Panc1 (cell line): Measurements from ENCODE around the gene CYP27C1. TPM values are rescaled to one million over a fixed set of nuclear protein-coding genes. Genes with fewer than 3 reads are reported as not detected.
A peak's percentile ranks its signal among the peaks of the same experiment; 100 is the strongest.

Experiments used
- ATAC-seq: fragments of 200-7000 bp; cut with Tn5 transposase; 2 replicates; pipeline ENCODE4 v1.9.1; 2020; ENCODE audit warnings: mild to moderate bottlenecking, moderate library complexity
- BruUV-seq: library from RNA; stranded (reverse); fragments of 400-500 nt; replicated peaks from 2 replicates; lab custom pipeline; 2021; lab: Mats Ljungman, UMichigan
- CTCF ChIA-PET: fragments of 300-600 bp; sonication (Branson Sonifier 250); formaldehyde crosslinking; loops from one replicate; lab custom pipeline; 2022; ENCODE audit warnings: antibody characterized with exemption; lab: Charles Lee
- POLR2A ChIA-PET: fragments of 300-600 bp; sonication (Branson Sonifier 250); formaldehyde crosslinking; loops from one replicate; lab custom pipeline; 2022; ENCODE audit warnings: antibody characterized with exemption; lab: Charles Lee
- DNase-seq: peaks from one replicate; pipeline ENCODE4 v3.0.0-alpha.2; 2010; ENCODE audit warnings: low read depth, low spot score
- H3K27ac ChIP-seq: 2 replicates; pipeline ENCODE4 v1.5.1; 2011; ENCODE audit warnings: mild to moderate bottlenecking, low read length, inconsistent platforms
- H3K27me3 ChIP-seq: fragments of 200-500 bp; sonication (Bioruptor generic); 2 replicates; pipeline ENCODE4 v1.6.0; 2014; ENCODE audit warnings: low read length, inconsistent platforms; ENCODE audit not compliant: control insufficient read depth, insufficient read depth
- H3K36me3 ChIP-seq: fragments of 200-500 bp; sonication (Bioruptor generic); 2 replicates; pipeline ENCODE4 v1.5.1; 2014; ENCODE audit warnings: inconsistent platforms, mild to moderate bottlenecking, low read length, moderate library complexity; ENCODE audit not compliant: control insufficient read depth, insufficient read depth
- H3K4me1 ChIP-seq: 2 replicates; pipeline ENCODE4 v1.5.1; 2011; ENCODE audit warnings: inconsistent platforms, mild to moderate bottlenecking, low read length, moderate library complexity; ENCODE audit not compliant: control insufficient read depth, insufficient read depth
- H3K4me3 ChIP-seq, 2 experiments: 2 replicates each; pipeline ENCODE4 v1.5.1; 2011 to 2012; ENCODE audit warnings: low read depth in 2 of 2, low read length in 2 of 2, mild to moderate bottlenecking in 2 of 2, inconsistent platforms in 1 of 2, moderate library complexity in 1 of 2
- H3K9me3 ChIP-seq: fragments of 200-500 bp; sonication (Bioruptor generic); 2 replicates; pipeline ENCODE4 v1.5.1; 2014; ENCODE audit warnings: low read depth, mild to moderate bottlenecking, inconsistent platforms, low read length, moderate library complexity; ENCODE audit not compliant: control insufficient read depth, insufficient read depth
- POLR2AphosphoS5 ChIP-seq: IDR thresholded peaks from 2 replicates; pipeline ENCODE4 v1.6.1; 2012; ENCODE audit warnings: mild to moderate bottlenecking, low read depth, low read length, moderate library complexity
- SIN3A ChIP-seq: IDR thresholded peaks from 2 replicates; pipeline ENCODE4 v1.6.1; 2012; ENCODE audit warnings: low read depth, mild to moderate bottlenecking, low read length, moderate library complexity, borderline replicate concordance; ENCODE audit not compliant: insufficient read depth
- TCF7L2 ChIP-seq: IDR thresholded peaks from 2 replicates; pipeline ENCODE4 v1.6.1; 2011; ENCODE audit warnings: mild to moderate bottlenecking, low read depth, low read length, inconsistent platforms
- in situ Hi-C: cut with HindIII; loops from 2 replicates; pipeline ENCODE4 v1.10.0; 2016; ENCODE audit warnings: low sequenced_read_pairs, low pct_unique_long_range_greater_than_20kb
- intact Hi-C: fragments of 100-400 bp; cut with micrococcal nuclease; formaldehyde crosslinking; loops from one replicate; pipeline ENCODE4 v1.10.0; 2022; ENCODE audit not compliant: unreplicated experiment
- total RNA-seq: library from RNA; stranded (reverse); gene quantifications from one replicate; pipeline ENCODE4 v1.2.1, GENCODE V29; 2021; ENCODE audit not compliant: unreplicated experiment
- TF ChIP-seq, protein P1 (sequence below): fragments of 450-650 bp; IDR thresholded peaks from 2 replicates; pipeline ENCODE4 v1.5.1; 2017; ENCODE audit warnings: mild to moderate bottlenecking

CYP27C1 gene
- total RNA-seq, 1 experiment from 2014 or later = 5.7 TPM

DNA sequence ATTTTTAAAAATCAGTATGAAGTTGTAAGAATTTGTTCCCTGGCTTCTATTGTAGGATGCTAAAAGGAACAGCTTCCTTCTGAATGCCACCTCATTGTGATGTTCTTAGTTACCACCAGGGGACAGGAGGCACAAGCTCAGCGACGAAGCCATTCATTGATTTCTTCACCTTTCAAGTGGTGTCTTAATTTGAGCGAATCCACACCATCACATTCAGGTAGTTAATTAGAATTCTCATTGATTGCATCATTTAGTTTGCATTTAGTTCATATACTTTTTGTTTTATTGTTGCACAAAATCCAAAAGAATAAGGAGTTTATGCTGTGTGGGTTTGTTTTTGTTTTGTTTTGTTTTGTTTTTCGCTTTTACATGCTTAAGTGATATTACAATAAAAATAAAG, 23.1 kb downstream of the CYP27C1 start:
- no peak overlapping the region for H3K27ac ChIP-seq
- H3K36me3 ChIP-seq = no peaks in the 10 kb centered on the region
- no TSS peak for BruUV-seq
- ChIA-PET CTCF (interaction anchor here (0.6 to 1.6 kb wide), 8 partner anchors 11 to 282 kb away, joined by 3 to 8 read pairs (median 4); partner anchors contain the start of gene ERCC3), POLR2A (interaction anchor here (0.5 kb wide), 1 partner anchor 65 kb away, joined by 5 read pairs; no protein-coding TSS in a partner anchor)
- in situ Hi-C loops (no loop called here), intact Hi-C loops (loop anchor here (5.0 kb wide), 1 partner anchor 95 kb away; the partner anchor contains the start of gene ERCC3)
- peak; percentile 62; the same call in 1 of the 2 replicates for ATAC-seq
- H3K27me3 ChIP-seq = no peaks in the 10 kb centered on the region
- DNase-seq = no peak
- H3K4me1 ChIP-seq = 0 out of 2 replicates have a peak, but pooled peaks cover 3% of the 10 kb centered on the region
- peak overlapping the region in 1 of 2 experiments; percentile 40; a peak in 3 of 4 replicates for H3K4me3 ChIP-seq
- TF ChIP-seq SIN3A = no peak
- TF ChIP-seq, protein P1, sequence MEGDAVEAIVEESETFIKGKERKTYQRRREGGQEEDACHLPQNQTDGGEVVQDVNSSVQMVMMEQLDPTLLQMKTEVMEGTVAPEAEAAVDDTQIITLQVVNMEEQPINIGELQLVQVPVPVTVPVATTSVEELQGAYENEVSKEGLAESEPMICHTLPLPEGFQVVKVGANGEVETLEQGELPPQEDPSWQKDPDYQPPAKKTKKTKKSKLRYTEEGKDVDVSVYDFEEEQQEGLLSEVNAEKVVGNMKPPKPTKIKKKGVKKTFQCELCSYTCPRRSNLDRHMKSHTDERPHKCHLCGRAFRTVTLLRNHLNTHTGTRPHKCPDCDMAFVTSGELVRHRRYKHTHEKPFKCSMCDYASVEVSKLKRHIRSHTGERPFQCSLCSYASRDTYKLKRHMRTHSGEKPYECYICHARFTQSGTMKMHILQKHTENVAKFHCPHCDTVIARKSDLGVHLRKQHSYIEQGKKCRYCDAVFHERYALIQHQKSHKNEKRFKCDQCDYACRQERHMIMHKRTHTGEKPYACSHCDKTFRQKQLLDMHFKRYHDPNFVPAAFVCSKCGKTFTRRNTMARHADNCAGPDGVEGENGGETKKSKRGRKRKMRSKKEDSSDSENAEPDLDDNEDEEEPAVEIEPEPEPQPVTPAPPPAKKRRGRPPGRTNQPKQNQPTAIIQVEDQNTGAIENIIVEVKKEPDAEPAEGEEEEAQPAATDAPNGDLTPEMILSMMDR = peak; percentile 77
- no peaks in the 10 kb centered on the region for H3K9me3 ChIP-seq

DNA sequence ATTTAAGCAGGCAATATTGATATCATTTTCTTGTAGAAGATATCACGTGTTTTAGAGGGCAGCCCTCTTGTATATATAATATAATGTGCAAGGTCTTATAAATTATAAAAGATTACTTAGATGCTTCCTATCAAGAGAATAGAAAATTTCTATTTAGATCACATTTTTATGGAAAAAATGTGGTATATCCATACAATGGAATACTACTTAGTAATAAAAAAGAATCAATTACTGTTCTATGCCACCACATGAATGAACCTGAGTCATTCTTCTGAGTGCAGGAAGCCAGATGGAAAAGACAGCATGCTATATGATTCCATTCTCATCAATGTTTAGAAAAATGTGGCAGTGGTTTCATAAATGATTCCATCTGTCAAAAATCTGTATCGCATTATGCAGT, 23.6 kb downstream of the CYP27C1 start:
- H3K4me1 ChIP-seq = 0 out of 2 replicates have a peak, but pooled peaks cover 3% of the 10 kb centered on the region
- no peaks in the 10 kb centered on the region for H3K9me3 ChIP-seq
- POLR2A ChIA-PET = interaction anchor here (0.5 kb wide), 1 partner anchor 64 kb away, joined by 5 read pairs; no protein-coding TSS in a partner anchor
- no peaks in the 10 kb centered on the region for H3K27me3 ChIP-seq
- CTCF ChIA-PET = interaction anchor here (0.9 to 1.6 kb wide), 4 partner anchors 12 to 98 kb away, joined by 3 to 8 read pairs (median 4); partner anchors contain the start of gene ERCC3
- H3K36me3 ChIP-seq = no peaks in the 10 kb centered on the region
- in situ Hi-C loops (no loop called here), intact Hi-C loops (loop anchor here (5.0 kb wide), 1 partner anchor 96 kb away; the partner anchor contains the start of gene ERCC3)
- no peak overlapping the region for H3K27ac ChIP-seq
- H3K4me3 ChIP-seq = no peak overlapping the region
- no peak for ATAC-seq
- TF ChIP-seq SIN3A (no peak), POLR2AphosphoS5 (no peak)
- DNase-seq = no peak
- BruUV-seq = no TSS peak

DNA sequence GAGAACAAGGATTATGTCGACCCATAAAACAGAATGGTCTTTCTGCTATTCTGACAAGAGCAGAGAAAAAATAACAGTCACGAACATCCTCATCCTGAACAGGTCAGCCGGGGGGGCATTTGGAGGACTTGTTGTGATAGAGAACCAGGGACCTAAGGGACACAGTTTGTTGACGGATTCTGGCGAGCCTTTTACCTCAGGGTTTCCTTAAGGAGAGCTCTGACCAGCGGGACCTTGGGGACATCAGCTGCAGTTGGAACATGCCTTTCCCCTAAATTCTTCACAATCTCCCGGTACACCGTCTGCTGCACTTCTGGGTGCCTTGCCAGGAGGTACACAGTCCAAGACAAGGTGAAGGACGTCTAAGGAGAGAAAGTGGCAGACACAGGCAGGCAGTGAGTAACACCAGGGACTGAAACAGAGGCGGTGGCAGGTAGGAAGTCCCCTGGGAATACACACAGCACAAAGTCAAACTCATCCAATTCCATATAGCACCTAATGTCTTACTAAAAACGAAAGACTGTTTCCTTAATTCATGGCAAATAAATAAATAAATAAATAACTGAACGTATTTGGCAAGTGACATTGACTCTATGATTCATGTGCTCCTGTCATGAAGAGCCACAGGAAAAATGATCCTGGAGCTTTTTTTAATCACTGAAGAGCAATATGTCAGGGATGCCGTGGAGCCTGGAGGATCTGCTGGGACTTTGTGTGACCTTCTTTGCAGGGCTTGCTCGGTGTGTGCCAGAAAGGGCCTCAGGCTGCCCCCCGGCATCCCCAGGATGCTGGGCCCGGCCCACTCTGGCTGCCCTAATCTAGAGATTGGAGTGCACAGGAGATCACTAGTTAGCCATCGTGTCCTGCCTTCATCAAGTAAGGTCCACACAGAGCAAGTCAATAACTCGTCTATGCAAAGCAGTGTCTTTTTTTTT, 24.7 kb downstream of the CYP27C1 start:
- no peaks in the 10 kb centered on the region for H3K36me3 ChIP-seq
- ChIA-PET POLR2A (no interaction called here), CTCF (no interaction called here)
- H3K27me3 ChIP-seq = no peaks in the 10 kb centered on the region
- H3K4me1 ChIP-seq = 0 out of 2 replicates have a peak, but pooled peaks cover 3% of the 10 kb centered on the region
- TF ChIP-seq POLR2AphosphoS5 (no peak), TCF7L2 (no peak), SIN3A (no peak)
- TF ChIP-seq, protein P1 = no peak
- intact Hi-C loops (loop anchor here (5.0 kb wide), 1 partner anchor 97 kb away; the partner anchor contains the start of gene ERCC3), in situ Hi-C loops (no loop called here)
- H3K4me3 ChIP-seq = no peak overlapping the region
- no peak overlapping the region for H3K27ac ChIP-seq
- H3K9me3 ChIP-seq = no peaks in the 10 kb centered on the region
- ATAC-seq (no peak), DNase-seq (no peak)
- no TSS peak for BruUV-seq
